Subcutaneous abdominal adipose tissue (tissue), 5 donors: ENCODE results near the gene PNLDC1.

ENCODE experiments used
- H3K27ac ChIP-seq: one replicate; pipeline ENCODE4 v1.7.0; 2013; ENCODE audit warnings: low read depth, mild to moderate bottlenecking, inconsistent platforms, low read length, moderate library complexity
- H3K27me3 ChIP-seq, 5 donors: one replicate each; pipeline ENCODE4 v1.7.0; 2013; ENCODE audit warnings: low read length in 5 of 5, inconsistent platforms in 1 of 5; ENCODE audit not compliant: control insufficient read depth in 5 of 5, insufficient read depth in 4 of 5
- H3K36me3 ChIP-seq, 5 donors: one replicate each; pipeline ENCODE4 v1.7.0; 2013; ENCODE audit warnings: low read length in 5 of 5; ENCODE audit not compliant: control insufficient read depth in 5 of 5, insufficient read depth in 5 of 5
- H3K4me1 ChIP-seq, 5 donors: one replicate each; pipeline ENCODE4 v1.7.0; 2013; ENCODE audit warnings: low read length in 5 of 5, mild to moderate bottlenecking in 3 of 5, moderate library complexity in 1 of 5; ENCODE audit not compliant: control insufficient read depth in 5 of 5, insufficient read depth in 5 of 5
- H3K4me3 ChIP-seq, 5 donors: one replicate each; pipeline ENCODE4 v1.7.0; 2013; ENCODE audit warnings: low read length in 5 of 5, low read depth in 1 of 5
- H3K9ac ChIP-seq, 5 donors: one replicate each; pipeline ENCODE4 v1.7.0; 2013; ENCODE audit warnings: low read length in 5 of 5, mild to moderate bottlenecking in 4 of 5, moderate library complexity in 3 of 5
- H3K9me3 ChIP-seq, 5 donors: one replicate each; pipeline ENCODE4 v1.7.0; 2013; ENCODE audit warnings: low read length in 5 of 5; ENCODE audit not compliant: control insufficient read depth in 5 of 5
- donor health status: healthy.
- donor health status: healthy.
- donor health status: healthy.
- donor health status: healthy.
- donor health status: healthy.

PNLDC1 gene

DNA sequence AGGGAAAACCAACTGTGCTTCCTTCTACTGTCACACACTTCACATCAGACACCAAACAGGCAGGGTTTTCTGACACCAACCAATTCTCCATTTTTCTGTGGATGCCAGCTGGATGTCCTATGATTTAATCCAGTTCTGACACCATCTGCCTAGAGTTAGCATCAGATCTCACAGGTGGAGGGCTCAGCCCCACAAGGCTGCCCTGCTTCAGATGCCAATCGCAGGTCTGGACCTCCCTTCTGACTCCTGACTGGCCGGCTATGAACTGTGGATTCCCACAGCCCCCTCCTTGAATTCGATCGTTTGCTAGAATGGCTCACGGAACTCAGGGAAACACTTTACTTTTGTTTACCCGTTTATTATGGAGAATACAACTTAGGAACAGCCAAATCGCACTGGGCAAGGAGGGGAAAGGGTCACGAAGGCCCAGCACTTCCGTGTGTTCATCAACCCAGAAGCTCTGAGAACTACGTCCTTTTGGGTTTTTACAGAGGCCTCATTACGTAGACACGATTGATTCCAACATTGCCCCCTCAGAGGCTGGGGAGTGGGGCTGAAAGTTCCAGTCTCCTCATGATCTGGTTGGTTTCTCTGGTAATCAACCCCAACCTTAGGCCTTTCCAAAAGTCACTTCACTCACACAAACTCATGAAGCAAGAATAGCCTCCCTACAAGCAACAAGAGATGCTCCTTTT, 65.3 kb downstream of the PNLDC1 start:
- H3K9ac ChIP-seq: no peak overlapping the region
- H3K27ac ChIP-seq: no peak overlapping the region
- H3K36me3 ChIP-seq: no peaks in the 10 kb centered on the region
- H3K4me1 ChIP-seq: no peaks in the 10 kb centered on the region
- H3K9me3 ChIP-seq: peaks cover 0 to 6% (median 4%) of the 10 kb centered on the region in 5 donors
- peaks cover 0 to 3% (median 0%) of the 10 kb centered on the region in 5 donors for H3K27me3 ChIP-seq
- H3K4me3 ChIP-seq: no peak overlapping the region

DNA sequence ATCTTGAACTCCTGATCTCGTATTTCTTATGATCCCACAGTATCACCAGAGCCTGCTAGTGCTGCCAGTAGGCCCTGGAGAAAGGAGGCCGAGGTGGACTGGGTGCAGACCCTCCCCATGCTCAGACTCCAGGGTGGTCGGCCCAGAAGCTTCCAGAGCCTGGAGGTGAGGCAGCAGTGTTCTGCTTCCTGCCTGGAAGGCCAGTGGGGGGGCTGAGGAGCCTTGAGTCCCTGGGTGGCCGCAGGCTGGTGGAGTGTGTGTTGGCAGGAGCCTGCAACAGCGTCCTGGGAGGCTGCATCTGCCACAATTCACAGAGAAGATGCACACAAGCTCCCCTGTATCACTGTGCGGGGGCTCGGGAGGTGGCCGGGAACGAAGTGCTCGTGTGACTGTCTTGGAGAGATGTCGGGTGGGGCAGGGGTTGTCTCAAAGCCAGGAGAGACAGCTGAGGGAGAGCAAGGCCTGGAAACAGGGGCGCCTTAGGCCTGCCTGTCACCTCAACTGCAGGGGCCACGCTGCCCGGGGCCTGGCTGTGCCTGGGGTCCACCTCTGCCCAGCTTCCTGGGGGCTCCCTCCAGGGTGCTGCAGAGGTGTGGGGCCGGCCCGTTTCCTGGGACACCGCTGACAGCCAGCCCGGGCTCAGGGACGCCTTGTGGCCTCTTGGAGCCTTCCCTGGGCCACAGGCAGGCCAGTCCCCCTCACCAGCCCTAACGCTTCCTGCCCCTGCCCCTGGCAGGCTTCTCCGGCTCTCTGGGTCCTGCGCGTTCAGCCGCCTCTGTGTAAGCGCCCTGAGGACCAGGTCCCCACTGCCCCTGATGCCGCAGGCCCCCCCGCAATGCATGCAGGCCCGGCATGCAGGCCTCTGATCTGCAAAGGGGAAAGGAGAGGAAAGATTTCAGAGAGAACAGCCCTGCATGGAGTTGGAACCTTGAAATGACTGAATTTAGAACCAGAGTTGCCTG, 66.5 kb downstream of the PNLDC1 start:
- Histone ChIP-seq H3K27me3 (peaks cover 0 to 3% (median 0%) of the 10 kb centered on the region in 5 donors), H3K9ac (no peak overlapping the region), H3K4me3 (no peak overlapping the region), H3K4me1 (no peaks in the 10 kb centered on the region), H3K9me3 (peaks cover 0 to 6% (median 4%) of the 10 kb centered on the region in 5 donors), H3K36me3 (no peaks in the 10 kb centered on the region), H3K27ac (no peak overlapping the region)
